Mucosa of descending colon (tissue), 3 donors: Measurements from ENCODE around the gene CGN. TPM values are rescaled to one million over a fixed set of nuclear protein-coding genes. Genes with fewer than 3 reads are reported as not detected.
A peak's percentile ranks its signal among the peaks of the same experiment; 100 is the strongest.

ENCODE experiments used
- ATAC-seq: fragments of 200-7000 bp; cut with Tn5 transposase; one replicate; pipeline ENCODE4 v1.9.1; 2020; ENCODE audit warnings: mild to moderate bottlenecking, moderate library complexity
- DNase-seq, 3 donors: peaks; one replicate each; pipeline ENCODE4 v3.0.0-alpha.2; 2020
- H3K36me3 ChIP-seq: fragments of 200-600 bp; one replicate; pipeline ENCODE4 v1.8.0; 2021; ENCODE audit warnings: low read depth, mild to moderate bottlenecking
- H3K4me1 ChIP-seq: fragments of 200-600 bp; one replicate; pipeline ENCODE4 v1.8.0; 2021; ENCODE audit warnings: low read depth, mild to moderate bottlenecking
- H3K4me3 ChIP-seq: fragments of 200-600 bp; one replicate; pipeline ENCODE4 v1.8.0; 2021; ENCODE audit warnings: mild to moderate bottlenecking
- H3K9me3 ChIP-seq: fragments of 200-600 bp; one replicate; pipeline ENCODE4 v1.8.0; 2021; ENCODE audit warnings: mild to moderate bottlenecking
- CTCF ChIP-seq: fragments of 200-600 bp; IDR thresholded peaks from one replicate; pipeline ENCODE4 v1.8.0; 2022; ENCODE audit warnings: antibody characterized with exemption, mild to moderate bottlenecking
- intact Hi-C, 2 donors: fragments of 100-400 bp; cut with DNase I in 1 of 2; cut with micrococcal nuclease in 1 of 2; formaldehyde crosslinking; loops; one replicate each; pipeline versions ENCODE4 v1.11.0 to v1.11.1; 2022; cut with DNase I, micrococcal nuclease
- total RNA-seq, 3 donors: library from RNA; stranded (reverse); fragmentation: NEBNext Ultra II Directional in 2 of 3; extraction: Animal tissue kit (Norgen Biotek cat#: 25700) in 2 of 3; gene quantifications; one replicate each; pipeline versions ENCODE4 v1.2.1 to v1.2.4, GENCODE V29; 2021 to 2023
- donor health status: DM: no; HTN: no; CAD: no; lungs with moderate emphysema.
- donor health status: DM: no; HTN: no; CAD: no.
- donor health status: DM: no; HTN: yes; CAD: no.

The CGN gene
- total RNA-seq, 3 donors from 2014 or later: 125 to 247 (median 187) TPM

- ATAC-seq (no peak), DNase-seq (no peak)
- intact Hi-C loops: loop anchor here in 1 of 2 donors (10.0 kb wide), 1 partner anchor 201 kb away; no protein-coding TSS in a partner anchor
Observed at GRCh38 chr1:151533870-151534269, 22.7 kb downstream of the CGN start.

GRCh38 chr1:151534662-151535278 lies 23.6 kb downstream of the CGN start:
- H3K4me1 ChIP-seq: peaks cover 10% of the 10 kb centered on the region
- peak; percentile 79 for TF ChIP-seq CTCF
- no peak overlapping the region for H3K4me3 ChIP-seq
- no peaks in the 10 kb centered on the region for H3K36me3 ChIP-seq
- intact Hi-C loops: loop anchor here in 1 of 2 donors (10.0 kb wide), 1 partner anchor 200 kb away; no protein-coding TSS in a partner anchor
- peak; percentile 75 to 94 (median 88) for DNase-seq
- peak; percentile 56 for ATAC-seq
- H3K9me3 ChIP-seq: no peaks in the 10 kb centered on the region

More at GRCh38 chr1:151533870-151534269, 22.7 kb downstream of the CGN start:
- no peaks in the 10 kb centered on the region for H3K36me3 ChIP-seq
- no peak for TF ChIP-seq CTCF
- H3K4me3 ChIP-seq: no peak overlapping the region
- H3K9me3 ChIP-seq: no peaks in the 10 kb centered on the region
- H3K4me1 ChIP-seq: peaks cover 1% of the 10 kb centered on the region

GRCh38 chr1:151535326-151536271 lies 24.4 kb downstream of the CGN start:
- no peak for TF ChIP-seq CTCF
- no peaks in the 10 kb centered on the region for H3K9me3 ChIP-seq
- no peak for ATAC-seq
- H3K4me3 ChIP-seq: no peak overlapping the region
- intact Hi-C loops: loop anchor here in 1 of 2 donors (10.0 kb wide), 1 partner anchor 199 kb away; no protein-coding TSS in a partner anchor
- no peaks in the 10 kb centered on the region for H3K36me3 ChIP-seq
- peaks cover 14% of the 10 kb centered on the region for H3K4me1 ChIP-seq
- no peak for DNase-seq

- ATAC-seq (no peak), DNase-seq (no peak)
- no peak for TF ChIP-seq CTCF
- H3K4me3 ChIP-seq: no peak overlapping the region
- no peaks in the 10 kb centered on the region for H3K9me3 ChIP-seq
- H3K4me1 ChIP-seq: peaks cover 15% of the 10 kb centered on the region
- intact Hi-C loops: loop anchor here in 1 of 2 donors (10.0 kb wide), 1 partner anchor 198 kb away; no protein-coding TSS in a partner anchor
- H3K36me3 ChIP-seq: no peaks in the 10 kb centered on the region
Observed at GRCh38 chr1:151536499-151536898, 25.3 kb downstream of the CGN start.

- no peak for DNase-seq
- no peaks in the 10 kb centered on the region for H3K9me3 ChIP-seq
- H3K4me1 ChIP-seq: peaks cover 21% of the 10 kb centered on the region
- ATAC-seq: no peak
- no peak for TF ChIP-seq CTCF
- no peaks in the 10 kb centered on the region for H3K36me3 ChIP-seq
- no peak overlapping the region for H3K4me3 ChIP-seq
- intact Hi-C loops: loop anchor here in 1 of 2 donors (10.0 kb wide), 1 partner anchor 198 kb away; no protein-coding TSS in a partner anchor
Observed at GRCh38 chr1:151537112-151537511, 25.9 kb downstream of the CGN start.
